HEK293 (cell line): Measurements from ENCODE around the gene AGAP3.

ENCODE experiments used
- CTCF ChIP-seq: fragments of 450-650 bp; formaldehyde crosslinking; IDR thresholded peaks from 2 replicates; pipeline ENCODE4 v1.5.1; 2016; ENCODE audit warnings: missing biosample characterization, missing genetic modification characterization
- ZFHX2 ChIP-seq: fragments of 450-650 bp; formaldehyde crosslinking; conservative IDR thresholded peaks from 2 replicates; pipeline ENCODE4 v1.5.1; 2016; ENCODE audit warnings: missing biosample characterization, missing genetic modification characterization
- ZFP3 ChIP-seq: fragments of 450-650 bp; formaldehyde crosslinking; IDR thresholded peaks from 2 replicates; pipeline ENCODE4 v1.5.1; 2016; ENCODE audit warnings: low read depth, missing biosample characterization, missing genetic modification characterization
- ZNF660 ChIP-seq: fragments of 450-650 bp; IDR thresholded peaks from 2 replicates; pipeline ENCODE4 v1.5.1; 2018; ENCODE audit warnings: missing biosample characterization, mild to moderate bottlenecking, missing genetic modification characterization

- TF ChIP-seq CTCF (tag by site-specific recombination): no peak
- no peak for TF ChIP-seq ZFHX2
- TF ChIP-seq ZNF660 (tag by site-specific recombination): no peak
- no peak for TF ChIP-seq ZFP3 (tag by site-specific recombination)
These were observed 101.9 kb downstream of the AGAP3 start for GRCh38 chr7:151188252-151188542.
